Caco-2 (cell line): ENCODE measurements around the gene SKAP1. TPM values are rescaled to one million over a fixed set of nuclear protein-coding genes. Genes with fewer than 3 reads are reported as not detected.

Source experiments
- BruUV-seq: library from RNA; stranded (reverse); fragments of 400-500 nt; replicated peaks from 2 replicates; lab custom pipeline; 2021; lab: Mats Ljungman, UMichigan
- CTCF ChIA-PET: fragments of 300-600 bp; sonication (Branson Sonifier 250); formaldehyde crosslinking; loops from one replicate; lab custom pipeline; 2022; ENCODE audit warnings: antibody characterized with exemption; lab: Charles Lee
- POLR2A ChIA-PET: fragments of 300-600 bp; sonication (Branson Sonifier 250); formaldehyde crosslinking; loops from one replicate; lab custom pipeline; 2022; ENCODE audit warnings: antibody characterized with exemption; lab: Charles Lee
- DNase-seq, 2 experiments: peaks; one replicate each; pipeline versions ENCODE4 v3.0.0 to v3.0.0-alpha.2; 2020 to 2022
- H3K27me3 ChIP-seq: replicated peaks from 2 replicates; pipeline ENCODE4 v1.6.0; 2011; ENCODE audit warnings: low read length; ENCODE audit not compliant: control insufficient read depth, insufficient read depth
- H3K36me3 ChIP-seq: 2 replicates; pipeline ENCODE4 v1.5.1; 2011; ENCODE audit warnings: low read length; ENCODE audit not compliant: control insufficient read depth, insufficient read depth
- H3K4me1 ChIP-seq: fragments of 250-450 bp; sonication (Bioruptor Pico); 2 replicates; pipeline ENCODE4 v1.5.1; 2020; ENCODE audit warnings: mild to moderate bottlenecking
- H3K4me3 ChIP-seq: 2 replicates; pipeline ENCODE4 v1.5.1; 2011; ENCODE audit warnings: low read depth, mild to moderate bottlenecking, control low read depth, low read length
- H3K9me3 ChIP-seq: fragments of 250-450 bp; sonication (Bioruptor Pico); 2 replicates; pipeline ENCODE4 v1.5.1; 2020; ENCODE audit warnings: mild to moderate bottlenecking, moderate library complexity
- H3K27ac Mint-ChIP-seq: one replicate; pipeline ENCODE4 v1.8.0; 2022; ENCODE audit warnings: mixed read lengths; ENCODE audit not compliant: unreplicated experiment
- H3K27me3 Mint-ChIP-seq: one replicate; pipeline ENCODE4 v1.8.0; 2022; ENCODE audit warnings: mixed read lengths; ENCODE audit not compliant: insufficient read depth, unreplicated experiment
- H3K36me3 Mint-ChIP-seq: one replicate; pipeline ENCODE4 v1.8.0; 2022; ENCODE audit warnings: mild to moderate bottlenecking, mixed read lengths; ENCODE audit not compliant: insufficient read depth, unreplicated experiment
- H3K4me1 Mint-ChIP-seq: one replicate; pipeline ENCODE4 v1.8.0; 2022; ENCODE audit warnings: low read depth, mixed read lengths; ENCODE audit not compliant: unreplicated experiment
- H3K4me3 Mint-ChIP-seq: one replicate; pipeline ENCODE4 v1.8.0; 2022; ENCODE audit warnings: mild to moderate bottlenecking, moderate library complexity, mixed read lengths; ENCODE audit not compliant: unreplicated experiment
- H3K9me3 Mint-ChIP-seq: one replicate; pipeline ENCODE4 v1.8.0; 2022; ENCODE audit warnings: mixed read lengths; ENCODE audit not compliant: unreplicated experiment
- intact Hi-C: fragments of 100-400 bp; cut with micrococcal nuclease; formaldehyde crosslinking; loops from one replicate; pipeline ENCODE4 v1.10.0; 2022; ENCODE audit not compliant: unreplicated experiment
- total RNA-seq: library from RNA; stranded (reverse); gene quantifications from 2 replicates; pipeline ENCODE4 v1.2.3, GENCODE V29; 2022
- TF ChIP-seq, protein P1 (sequence below), 2 experiments: fragments of 200-600 bp in 1 of 2; IDR thresholded peaks; 1 replicate in 1 of 2; 2 replicates in 1 of 2; pipeline versions ENCODE4 v1.5.1 to v1.8.0; 2011 to 2022; ENCODE audit warnings: antibody characterized with exemption in 1 of 2, control low read depth in 1 of 2, inconsistent platforms in 1 of 2, low read depth in 1 of 2, low read length in 1 of 2, mild to moderate bottlenecking in 1 of 2, moderate library complexity in 1 of 2; ENCODE audit not compliant: insufficient read depth in 1 of 2, severe bottlenecking in 1 of 2, unreplicated experiment in 1 of 2

SKAP1 gene
- total RNA-seq, 1 experiment from 2014 or later = 0.70 TPM

DNA sequence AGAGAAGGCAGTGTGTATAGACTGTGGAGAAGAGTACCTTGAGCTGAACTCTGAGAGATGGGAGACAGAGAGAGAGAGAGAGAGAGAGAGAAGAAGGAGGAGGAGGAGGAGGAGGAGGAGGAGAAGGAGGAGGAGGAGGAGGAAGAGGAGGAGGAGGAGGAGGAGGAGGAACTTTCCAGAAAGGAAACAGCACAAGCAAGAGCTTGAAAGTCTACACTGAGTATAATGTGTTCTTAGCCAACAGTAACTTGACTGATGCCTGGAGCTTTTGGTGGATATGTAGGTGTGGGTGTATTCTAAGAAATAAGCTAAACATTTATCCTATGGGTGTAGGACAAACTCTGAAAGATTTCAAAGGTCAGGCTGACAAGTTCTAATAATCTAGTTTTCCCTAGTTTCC is 206.1 kb downstream of the SKAP1 start:
- Mint-ChIP-seq H3K27me3 (no peaks in the 10 kb centered on the region), H3K4me1 (no peaks in the 10 kb centered on the region), H3K4me3 (no peak overlapping the region), H3K27ac (no peak overlapping the region), H3K9me3 (no peaks in the 10 kb centered on the region), H3K36me3 (no peaks in the 10 kb centered on the region)
- POLR2A ChIA-PET = no interaction called here
- TF ChIP-seq, protein P1, sequence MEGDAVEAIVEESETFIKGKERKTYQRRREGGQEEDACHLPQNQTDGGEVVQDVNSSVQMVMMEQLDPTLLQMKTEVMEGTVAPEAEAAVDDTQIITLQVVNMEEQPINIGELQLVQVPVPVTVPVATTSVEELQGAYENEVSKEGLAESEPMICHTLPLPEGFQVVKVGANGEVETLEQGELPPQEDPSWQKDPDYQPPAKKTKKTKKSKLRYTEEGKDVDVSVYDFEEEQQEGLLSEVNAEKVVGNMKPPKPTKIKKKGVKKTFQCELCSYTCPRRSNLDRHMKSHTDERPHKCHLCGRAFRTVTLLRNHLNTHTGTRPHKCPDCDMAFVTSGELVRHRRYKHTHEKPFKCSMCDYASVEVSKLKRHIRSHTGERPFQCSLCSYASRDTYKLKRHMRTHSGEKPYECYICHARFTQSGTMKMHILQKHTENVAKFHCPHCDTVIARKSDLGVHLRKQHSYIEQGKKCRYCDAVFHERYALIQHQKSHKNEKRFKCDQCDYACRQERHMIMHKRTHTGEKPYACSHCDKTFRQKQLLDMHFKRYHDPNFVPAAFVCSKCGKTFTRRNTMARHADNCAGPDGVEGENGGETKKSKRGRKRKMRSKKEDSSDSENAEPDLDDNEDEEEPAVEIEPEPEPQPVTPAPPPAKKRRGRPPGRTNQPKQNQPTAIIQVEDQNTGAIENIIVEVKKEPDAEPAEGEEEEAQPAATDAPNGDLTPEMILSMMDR (IDR thresholded peaks at IDR 0.05; ENCODE audit: insufficient read depth in 1 of 2, low read depth in 1 of 2, low read length in 1 of 2, severe bottlenecking in 1 of 2, unreplicated experiment in 1 of 2) = no peak
- BruUV-seq = no TSS peak
- no peaks in the 10 kb centered on the region for H3K9me3 ChIP-seq
- CTCF ChIA-PET = interaction anchor here (0.6 to 1.7 kb wide), 9 partner anchors 8 to 655 kb away, joined by 3 to 10 read pairs (median 3); no protein-coding TSS in a partner anchor
- no peak overlapping the region for H3K4me3 ChIP-seq
- peaks cover 9% of the 10 kb centered on the region; the same call in 1 of the 2 replicates for H3K4me1 ChIP-seq
- H3K27me3 ChIP-seq = no peaks in the 10 kb centered on the region
- no peaks in the 10 kb centered on the region for H3K36me3 ChIP-seq
- no peak for DNase-seq
- intact Hi-C loops = no loop called here

DNA sequence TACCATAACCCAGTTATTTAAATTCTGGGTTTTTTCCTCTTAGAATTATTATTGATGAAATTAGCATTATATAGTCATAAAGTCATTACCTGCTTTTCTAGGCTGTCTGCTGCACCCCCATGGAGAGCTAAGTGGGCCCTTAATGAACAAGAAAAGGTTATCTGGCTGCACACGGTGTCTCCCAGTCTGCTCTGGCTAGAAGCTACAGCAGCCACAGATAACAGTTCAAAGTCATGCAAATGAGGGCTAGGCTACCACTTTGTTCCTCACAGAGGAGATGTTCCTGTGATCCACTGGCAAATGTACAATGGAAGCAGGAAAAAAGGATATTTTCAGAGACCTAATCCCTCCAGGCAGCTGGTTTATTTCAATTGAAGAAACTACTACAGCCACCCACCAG is 210.4 kb downstream of the SKAP1 start:
- TF ChIP-seq, protein P1 (IDR thresholded peaks at IDR 0.05; ENCODE audit: insufficient read depth in 1 of 2, low read depth in 1 of 2, low read length in 1 of 2, severe bottlenecking in 1 of 2, unreplicated experiment in 1 of 2) = no peak
- intact Hi-C loops = no loop called here
- Histone ChIP-seq H3K4me1 (peaks cover 9% of the 10 kb centered on the region; the same call in 1 of the 2 replicates), H3K27me3 (no peaks in the 10 kb centered on the region), H3K4me3 (no peak overlapping the region), H3K36me3 (no peaks in the 10 kb centered on the region), H3K9me3 (no peaks in the 10 kb centered on the region)
- Mint-ChIP-seq H3K27me3 (no peaks in the 10 kb centered on the region), H3K4me3 (no peak overlapping the region), H3K36me3 (no peaks in the 10 kb centered on the region), H3K9me3 (no peaks in the 10 kb centered on the region), H3K4me1 (peaks cover 5% of the 10 kb centered on the region), H3K27ac (no peak overlapping the region)
- ChIA-PET POLR2A (interaction anchor here (0.5 kb wide), 1 partner anchor 171 kb away, joined by 3 read pairs; no protein-coding TSS in a partner anchor), CTCF (interaction anchor here (0.7 to 1.2 kb wide), 3 partner anchors 15 to 46 kb away, joined by 3 to 4 read pairs (median 3); no protein-coding TSS in a partner anchor)
- no TSS peak for BruUV-seq
- no peak for DNase-seq

DNA sequence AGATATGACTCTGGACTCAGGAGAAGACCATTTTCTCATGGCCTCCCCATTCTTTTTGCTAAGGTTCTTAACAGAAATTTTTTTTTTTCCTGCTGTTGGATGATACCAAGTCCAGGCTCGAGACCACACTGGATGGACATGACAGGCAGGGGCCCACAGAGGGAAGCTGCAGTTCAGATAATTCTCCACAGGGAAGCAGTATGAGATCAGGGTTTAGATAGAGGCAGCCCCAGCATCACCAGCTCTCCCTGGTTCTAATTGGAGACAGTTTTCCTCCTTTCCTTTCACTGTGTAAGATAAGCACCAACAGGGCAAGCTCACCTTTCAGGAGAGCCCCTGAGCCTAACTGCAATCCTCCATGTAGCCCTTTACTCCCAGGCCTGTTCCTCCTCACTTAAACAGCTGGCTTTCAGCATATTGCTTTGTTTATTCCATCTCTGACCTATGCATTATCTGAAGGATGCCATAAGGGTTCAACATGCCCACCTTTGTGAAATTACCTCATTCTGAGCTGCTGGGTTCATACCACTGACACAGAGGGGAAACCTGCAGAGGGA is 214.4 kb downstream of the SKAP1 start:
- TF ChIP-seq, protein P1 (IDR thresholded peaks at IDR 0.05; ENCODE audit: insufficient read depth in 1 of 2, low read depth in 1 of 2, low read length in 1 of 2, severe bottlenecking in 1 of 2, unreplicated experiment in 1 of 2) = peak; percentile 97 to 98
- Mint-ChIP-seq H3K4me3 (no peak overlapping the region), H3K9me3 (no peaks in the 10 kb centered on the region), H3K27ac (no peak overlapping the region), H3K27me3 (no peaks in the 10 kb centered on the region), H3K36me3 (no peaks in the 10 kb centered on the region), H3K4me1 (peaks cover 5% of the 10 kb centered on the region)
- ChIA-PET CTCF (interaction anchor here (0.5 to 3.3 kb wide), 47 partner anchors 9 to 669 kb away, joined by 3 to 50 read pairs (median 5); partner anchors contain the start of gene CDK5RAP3), POLR2A (interaction anchor here (0.6 to 0.9 kb wide), 2 partner anchors 28 to 195 kb away, joined by 4 read pairs; no protein-coding TSS in a partner anchor)
- Histone ChIP-seq H3K36me3 (no peaks in the 10 kb centered on the region), H3K4me3 (no peak overlapping the region), H3K9me3 (no peaks in the 10 kb centered on the region), H3K4me1 (peaks cover 9% of the 10 kb centered on the region; the same call in 1 of the 2 replicates), H3K27me3 (no peaks in the 10 kb centered on the region)
- intact Hi-C loops = loop anchor here (1.0 to 2.0 kb wide), 8 partner anchors 29 to 403 kb away; no protein-coding TSS in a partner anchor
- peak; percentile 79 to 86 for DNase-seq
- BruUV-seq = no TSS peak
